RWPE2 (cell line): ENCODE results near the gene UCP3.

Source experiments
- ATAC-seq: fragments of 200-7000 bp; cut with Tn5 transposase; 3 replicates; pipeline ENCODE4 v1.9.1; 2021; ENCODE audit warnings: low read depth
- DNase-seq: peaks from one replicate; pipeline ENCODE4 v3.0.0-alpha.2; 2020; ENCODE audit warnings: low spot score
- H3K27ac ChIP-seq: fragments of 450-650 bp; 2 replicates; pipeline ENCODE4 v1.5.1; 2017; ENCODE audit warnings: mild to moderate bottlenecking; ENCODE audit not compliant: poor library complexity, severe bottlenecking
- H3K27me3 ChIP-seq: fragments of 250-450 bp; sonication (Bioruptor Pico); 2 replicates; pipeline ENCODE4 v1.5.1; 2021; ENCODE audit warnings: mild to moderate bottlenecking, moderate library complexity; ENCODE audit not compliant: insufficient read depth, poor library complexity, severe bottlenecking
- H3K36me3 ChIP-seq: fragments of 250-450 bp; sonication (Bioruptor Pico); 2 replicates; pipeline ENCODE4 v1.5.1; 2020; ENCODE audit warnings: low read depth, mild to moderate bottlenecking, moderate library complexity
- H3K4me1 ChIP-seq: fragments of 250-450 bp; sonication (Bioruptor Pico); 2 replicates; pipeline ENCODE4 v1.5.1; 2021; ENCODE audit warnings: mild to moderate bottlenecking, moderate library complexity; ENCODE audit not compliant: insufficient read depth, poor library complexity, severe bottlenecking
- H3K4me3 ChIP-seq: fragments of 250-450 bp; sonication (Bioruptor Pico); 2 replicates; pipeline ENCODE4 v1.5.1; 2021; ENCODE audit warnings: mild to moderate bottlenecking, moderate library complexity; ENCODE audit not compliant: severe bottlenecking
- H3K9me3 ChIP-seq: fragments of 250-450 bp; sonication (Bioruptor Pico); 2 replicates; pipeline ENCODE4 v1.5.1; 2021; ENCODE audit warnings: mild to moderate bottlenecking, moderate library complexity; ENCODE audit not compliant: severe bottlenecking
- TF ChIP-seq, protein P1 (sequence below): fragments of 450-650 bp; IDR thresholded peaks from one replicate; pipeline ENCODE4 v1.5.1; 2017; ENCODE audit warnings: mild to moderate bottlenecking, moderate library complexity; ENCODE audit not compliant: poor library complexity, severe bottlenecking

The UCP3 gene

DNA sequence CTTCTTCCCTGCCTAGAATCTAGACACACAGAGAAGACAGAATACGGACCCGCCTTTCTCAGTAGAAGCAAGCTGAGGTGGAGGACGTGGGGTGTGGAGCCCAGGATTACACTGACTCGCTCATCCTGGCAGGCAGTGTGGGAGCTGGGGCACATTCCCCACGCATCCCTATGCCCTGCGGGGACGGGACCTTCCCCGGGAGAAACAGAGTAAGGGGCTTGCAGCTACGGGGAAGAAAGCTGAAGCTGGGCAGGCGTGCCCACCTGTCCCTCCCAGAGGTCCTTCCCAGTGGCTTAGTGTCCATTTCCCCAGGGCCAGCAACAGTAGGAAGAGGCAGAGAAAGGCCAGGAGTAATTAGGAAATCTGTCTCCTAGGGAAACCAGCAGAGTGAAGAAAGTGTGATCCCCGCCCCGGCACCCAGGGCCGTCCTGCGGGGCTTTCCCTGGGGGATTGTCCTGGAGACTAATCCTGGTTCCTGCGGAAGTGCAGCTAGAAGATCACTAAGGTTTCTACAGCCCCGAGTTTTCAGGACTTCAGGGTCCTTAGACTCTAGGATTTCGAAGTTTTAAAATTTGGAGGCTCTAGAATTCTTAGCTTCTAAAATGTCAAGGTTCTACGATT, 50.3 kb downstream of the UCP3 start:
- TF ChIP-seq, protein P1, sequence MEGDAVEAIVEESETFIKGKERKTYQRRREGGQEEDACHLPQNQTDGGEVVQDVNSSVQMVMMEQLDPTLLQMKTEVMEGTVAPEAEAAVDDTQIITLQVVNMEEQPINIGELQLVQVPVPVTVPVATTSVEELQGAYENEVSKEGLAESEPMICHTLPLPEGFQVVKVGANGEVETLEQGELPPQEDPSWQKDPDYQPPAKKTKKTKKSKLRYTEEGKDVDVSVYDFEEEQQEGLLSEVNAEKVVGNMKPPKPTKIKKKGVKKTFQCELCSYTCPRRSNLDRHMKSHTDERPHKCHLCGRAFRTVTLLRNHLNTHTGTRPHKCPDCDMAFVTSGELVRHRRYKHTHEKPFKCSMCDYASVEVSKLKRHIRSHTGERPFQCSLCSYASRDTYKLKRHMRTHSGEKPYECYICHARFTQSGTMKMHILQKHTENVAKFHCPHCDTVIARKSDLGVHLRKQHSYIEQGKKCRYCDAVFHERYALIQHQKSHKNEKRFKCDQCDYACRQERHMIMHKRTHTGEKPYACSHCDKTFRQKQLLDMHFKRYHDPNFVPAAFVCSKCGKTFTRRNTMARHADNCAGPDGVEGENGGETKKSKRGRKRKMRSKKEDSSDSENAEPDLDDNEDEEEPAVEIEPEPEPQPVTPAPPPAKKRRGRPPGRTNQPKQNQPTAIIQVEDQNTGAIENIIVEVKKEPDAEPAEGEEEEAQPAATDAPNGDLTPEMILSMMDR: no peak
- Histone ChIP-seq H3K4me3 (no peak overlapping the region), H3K27ac (no peak overlapping the region), H3K36me3 (no peaks in the 10 kb centered on the region), H3K9me3 (no peaks in the 10 kb centered on the region), H3K27me3 (no peaks in the 10 kb centered on the region), H3K4me1 (peaks cover 7% of the 10 kb centered on the region)
- DNase-seq: no peak
- ATAC-seq: no peak

DNA sequence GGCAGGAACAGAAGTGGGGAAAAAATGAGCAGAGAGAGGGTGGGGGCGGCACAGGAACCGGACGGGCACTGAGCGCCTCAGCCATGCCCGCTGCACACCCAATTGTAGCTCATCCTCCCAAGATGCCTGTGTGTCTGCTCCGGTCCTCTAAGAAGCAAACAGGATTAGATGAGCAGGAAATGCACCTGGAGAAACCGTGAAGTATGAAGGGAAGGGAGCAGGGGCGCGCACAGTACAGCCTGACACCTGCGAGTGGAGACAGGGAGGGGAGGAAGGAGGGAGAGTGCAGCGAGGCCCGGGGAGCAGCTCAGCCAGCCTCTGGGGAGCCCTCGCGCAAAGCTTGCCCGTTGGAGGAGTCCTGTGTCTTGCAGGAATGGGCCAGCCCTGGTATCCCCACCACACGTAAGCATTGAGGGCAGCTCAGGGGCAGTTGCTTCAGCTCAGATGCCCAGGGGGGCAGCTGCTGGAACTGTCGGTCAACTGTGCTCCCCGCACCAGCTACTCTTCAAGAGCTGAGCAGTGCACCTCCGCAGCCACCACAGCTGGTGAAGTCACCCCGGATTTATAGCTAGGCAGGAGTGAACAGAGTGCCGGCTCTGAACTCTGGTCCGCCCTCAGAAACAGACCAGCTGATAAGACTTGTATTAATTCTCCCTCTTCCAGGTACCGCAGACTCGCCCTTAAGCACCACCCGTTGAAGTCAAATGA, 51.1 kb downstream of the UCP3 start:
- TF ChIP-seq, protein P1: no peak
- ATAC-seq: no peak
- Histone ChIP-seq H3K4me3 (no peak overlapping the region), H3K36me3 (no peaks in the 10 kb centered on the region), H3K27ac (no peak overlapping the region), H3K27me3 (no peaks in the 10 kb centered on the region), H3K4me1 (peaks cover 7% of the 10 kb centered on the region), H3K9me3 (no peaks in the 10 kb centered on the region)
- no peak for DNase-seq

- H3K27me3 ChIP-seq: no peaks in the 10 kb centered on the region
- no peaks in the 10 kb centered on the region for H3K9me3 ChIP-seq
- no peak for ATAC-seq
- peaks cover 7% of the 10 kb centered on the region for H3K4me1 ChIP-seq
- TF ChIP-seq, protein P1: no peak
- H3K36me3 ChIP-seq: no peaks in the 10 kb centered on the region
- DNase-seq: no peak
- no peak overlapping the region for H3K27ac ChIP-seq
- no peak overlapping the region for H3K4me3 ChIP-seq
Measured at GRCh38 chr11:73956876-73957653, 51.8 kb downstream of the UCP3 start.

GRCh38 chr11:73951797-73952196, 57.1 kb downstream of the UCP3 start:
- no peak; the same call in 2 of the 3 replicates for ATAC-seq
- H3K36me3 ChIP-seq: no peaks in the 10 kb centered on the region
- H3K4me3 ChIP-seq: no peak overlapping the region
- TF ChIP-seq, protein P1: no peak
- peaks cover 7% of the 10 kb centered on the region for H3K4me1 ChIP-seq
- no peaks in the 10 kb centered on the region for H3K9me3 ChIP-seq
- no peak overlapping the region for H3K27ac ChIP-seq
- DNase-seq: no peak
- H3K27me3 ChIP-seq: no peaks in the 10 kb centered on the region
